ENCODE measurements around the gene PPP1R8. TPM values are rescaled to one million over a fixed set of nuclear protein-coding genes. Genes with fewer than 3 reads are reported as not detected.

Gene PPP1R8
- 7.1 TPM for total RNA-seq

GRCh38 chr1:27830621-27831440 lies at the start of gene PPP1R8:
Gene PPP1R8 (plus strand): TSS chr1:27830782. CDS start chr1:27830836, 54 bp downstream.
- H3K9me3 ChIP-seq, result no peaks in the 10 kb centered on the region
- peaks cover 3 to 11% of the 10 kb centered on the region in 2 donors for H3K4me1 ChIP-seq
- TF ChIP-seq, protein P1, sequence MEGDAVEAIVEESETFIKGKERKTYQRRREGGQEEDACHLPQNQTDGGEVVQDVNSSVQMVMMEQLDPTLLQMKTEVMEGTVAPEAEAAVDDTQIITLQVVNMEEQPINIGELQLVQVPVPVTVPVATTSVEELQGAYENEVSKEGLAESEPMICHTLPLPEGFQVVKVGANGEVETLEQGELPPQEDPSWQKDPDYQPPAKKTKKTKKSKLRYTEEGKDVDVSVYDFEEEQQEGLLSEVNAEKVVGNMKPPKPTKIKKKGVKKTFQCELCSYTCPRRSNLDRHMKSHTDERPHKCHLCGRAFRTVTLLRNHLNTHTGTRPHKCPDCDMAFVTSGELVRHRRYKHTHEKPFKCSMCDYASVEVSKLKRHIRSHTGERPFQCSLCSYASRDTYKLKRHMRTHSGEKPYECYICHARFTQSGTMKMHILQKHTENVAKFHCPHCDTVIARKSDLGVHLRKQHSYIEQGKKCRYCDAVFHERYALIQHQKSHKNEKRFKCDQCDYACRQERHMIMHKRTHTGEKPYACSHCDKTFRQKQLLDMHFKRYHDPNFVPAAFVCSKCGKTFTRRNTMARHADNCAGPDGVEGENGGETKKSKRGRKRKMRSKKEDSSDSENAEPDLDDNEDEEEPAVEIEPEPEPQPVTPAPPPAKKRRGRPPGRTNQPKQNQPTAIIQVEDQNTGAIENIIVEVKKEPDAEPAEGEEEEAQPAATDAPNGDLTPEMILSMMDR (IDR thresholded peaks at IDR 0.05), result no peak
- peak within 1 kb of the TSS; percentile 79 to 82 for H3K27ac ChIP-seq
- peaks cover 13 to 14% of the 10 kb centered on the region in 2 donors for H3K36me3 ChIP-seq
- peak within 1 kb of the TSS; percentile 82 to 93 for H3K4me3 ChIP-seq
- peak; percentile 73 to 95 for DNase-seq (ENCODE audit: low spot score in 2 of 2)
- H3K27me3 ChIP-seq, result no peaks in the 10 kb centered on the region
- intact Hi-C loops (cut with DNase I), result loop anchor here (1.0 to 10.0 kb wide), 2 partner anchors 58 to 106 kb away; partner anchors contain the start of genes FAM76A and STX12

DNA sequence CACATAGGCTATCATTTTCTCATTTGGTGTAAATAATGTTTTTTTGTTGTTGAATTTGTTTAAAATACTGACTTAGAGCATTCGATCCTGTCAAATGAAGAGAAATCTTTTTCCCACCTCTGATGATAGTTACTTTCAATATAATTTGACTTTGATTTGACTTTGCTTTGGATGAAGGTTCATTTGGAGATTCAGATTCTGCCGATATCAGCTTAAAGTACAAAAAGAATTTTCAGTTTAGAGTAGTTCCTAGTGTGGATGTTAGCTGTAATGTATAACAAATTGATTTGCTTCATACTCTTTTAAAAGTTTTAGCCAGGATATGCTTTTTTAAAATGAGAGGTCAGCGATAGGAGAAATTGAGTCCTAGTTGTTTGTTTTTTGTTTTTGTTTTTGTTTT lies 47.6 kb upstream of the PPP1R8 start:
- Histone ChIP-seq H3K4me3 (no peak overlapping the region), H3K27me3 (no peaks in the 10 kb centered on the region), H3K27ac (no peak overlapping the region), H3K4me1 (peaks cover 0 to 12% of the 10 kb centered on the region in 2 donors), H3K36me3 (peaks cover 0 to 5% of the 10 kb centered on the region in 2 donors), H3K9me3 (no peaks in the 10 kb centered on the region)
- TF ChIP-seq, protein P1 (IDR thresholded peaks at IDR 0.05), result no peak
- intact Hi-C loops (cut with DNase I), result no loop called here
- DNase-seq (ENCODE audit: low spot score in 2 of 2), result no peak

- DNase-seq (ENCODE audit: low spot score in 2 of 2), result no peak
- TF ChIP-seq, protein P1 (IDR thresholded peaks at IDR 0.05), result no peak
- intact Hi-C loops (cut with DNase I), result no loop called here
- peaks cover 1 to 7% of the 10 kb centered on the region in 2 donors for H3K36me3 ChIP-seq
- H3K27ac ChIP-seq, result no peak overlapping the region
- no peaks in the 10 kb centered on the region for H3K27me3 ChIP-seq
- H3K9me3 ChIP-seq, result no peaks in the 10 kb centered on the region
- peaks cover 0 to 12% of the 10 kb centered on the region in 2 donors for H3K4me1 ChIP-seq
- no peak overlapping the region for H3K4me3 ChIP-seq
Measured at GRCh38 chr1:27784700-27785099, 45.9 kb upstream of the PPP1R8 start.

GRCh38 chr1:27785781-27786455 lies 44.7 kb upstream of the PPP1R8 start:
- Histone ChIP-seq H3K36me3 (peaks cover 13 to 16% of the 10 kb centered on the region in 2 donors), H3K9me3 (no peaks in the 10 kb centered on the region), H3K4me3 (no peak overlapping the region), H3K4me1 (peaks cover 0 to 12% of the 10 kb centered on the region in 2 donors), H3K27me3 (no peaks in the 10 kb centered on the region), H3K27ac (peak overlapping the region in 1 of 2 donors; percentile 25)
- intact Hi-C loops (cut with DNase I), result no loop called here
- TF ChIP-seq, protein P1 (IDR thresholded peaks at IDR 0.05), result no peak
- DNase-seq (ENCODE audit: low spot score in 2 of 2), result no peak

- peaks cover 0 to 12% of the 10 kb centered on the region in 2 donors for H3K4me1 ChIP-seq
- no peak overlapping the region for H3K27ac ChIP-seq
- no peaks in the 10 kb centered on the region for H3K9me3 ChIP-seq
- no peak overlapping the region for H3K4me3 ChIP-seq
- TF ChIP-seq, protein P1 (IDR thresholded peaks at IDR 0.05), result no peak
- H3K27me3 ChIP-seq, result no peaks in the 10 kb centered on the region
- H3K36me3 ChIP-seq, result peaks cover 13 to 31% of the 10 kb centered on the region in 2 donors
- intact Hi-C loops (cut with DNase I), result no loop called here
- no peak for DNase-seq (ENCODE audit: low spot score in 2 of 2)
Measured at GRCh38 chr1:27787895-27788294, 42.7 kb upstream of the PPP1R8 start.

Measured in ascending aorta (tissue), 2 donors.